ENCODE results near the gene MZF1. TPM values are rescaled to one million over a fixed set of nuclear protein-coding genes. Genes with fewer than 3 reads are reported as not detected.
A peak's percentile ranks its signal among the peaks of the same experiment; 100 is the strongest.
"Not testable (repeated sequence)": the region's sequence is repeated elsewhere in the genome, so short reads cannot be mapped to it uniquely, and the experiment has no call there.

MZF1 gene
- total and polyA plus RNA-seq, 9 of the 15 experiments (the other 6 are each of a cell fraction or from before 2014, with no cell fraction given) = 0.31 to 29.3 (median 11.5) TPM

DNA sequence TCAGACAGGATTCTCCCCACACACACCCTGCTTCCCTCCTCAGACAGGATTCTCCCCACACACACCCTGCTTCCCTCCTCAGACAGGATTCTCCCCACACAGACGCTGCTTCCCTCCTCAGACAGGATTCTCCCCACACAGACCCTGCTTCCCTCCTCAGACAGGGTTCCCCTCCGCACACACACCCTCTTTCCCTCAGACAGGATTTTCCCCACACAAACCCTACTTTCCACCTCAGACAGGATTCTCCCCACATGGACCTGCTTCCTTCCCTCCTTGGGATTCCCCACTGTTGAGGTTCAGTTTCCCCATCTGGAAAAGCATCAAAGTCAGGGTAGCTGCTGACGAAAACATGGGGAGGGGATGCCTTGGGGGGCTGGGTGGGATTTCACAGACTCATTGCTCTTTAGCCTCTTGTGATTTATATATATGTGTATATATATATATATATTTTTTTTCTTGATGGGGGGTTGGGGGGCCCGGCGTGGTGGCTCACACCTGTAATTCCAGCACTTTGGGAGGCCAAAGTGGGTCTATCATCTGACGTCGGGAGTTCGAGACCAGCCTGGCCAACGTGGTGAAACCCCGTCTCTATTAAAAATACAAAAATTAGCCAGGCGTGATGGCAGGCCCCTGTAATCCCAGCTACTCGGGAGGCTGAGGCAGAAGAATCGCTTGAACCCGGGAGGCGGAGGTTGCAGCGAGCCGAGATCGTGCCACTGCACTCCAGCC lies 30.3 kb downstream of the MZF1 start:
- Histone ChIP-seq H4K20me1 (replicated peaks; ENCODE audit: control insufficient read depth, insufficient read depth, low read length) (peaks cover 31% of the 10 kb centered on the region), H3K4me1 (replicated peaks in 1 of 2; ENCODE audit: control insufficient read depth in 2 of 2, insufficient read depth in 2 of 2, low read length in 2 of 2) (peaks cover 13 to 33% of the 10 kb centered on the region in 2 experiments; a peak in 4 of 5 replicates), H3K4me2 (ENCODE audit: insufficient read depth, low read length) (peak overlapping the region; percentile 82; the same call in 1 of the 2 replicates), H3K9ac (ENCODE audit: insufficient read depth in 1 of 2, low read depth in 2 of 2, low read length in 2 of 2) (peak overlapping the region in 1 of 2 experiments; percentile 98; a peak in 2 of 4 replicates), H3K27ac (ENCODE audit: extremely low read depth, low read depth, low read length) (peak overlapping the region; percentile 88; the same call in 2 of the 3 replicates), H3K79me2 (ENCODE audit: control insufficient read depth, insufficient read depth, low read length) (peaks cover 35% of the 10 kb centered on the region), H3K36me3 (ENCODE audit: control insufficient read depth, insufficient read depth, low read length) (peaks cover 30% of the 10 kb centered on the region)
- POLR2A ChIA-PET = interaction anchor here (0.8 to 3.9 kb wide), 7 partner anchors 11 to 63 kb away, joined by 3 to 48 read pairs (median 6); partner anchors contain the start of genes CHMP2A and ZBTB45
- CTCF ChIA-PET (ENCODE audit: low intra/inter-chr PET ratio); intact Hi-C loops (cut with micrococcal nuclease); BruUV-seq (replicated peaks); ATAC-seq; H2AFZ ChIP-seq (ENCODE audit: low read depth, low read length); in situ Hi-C loops (cut with MboI); FAIRE-seq; DNase-seq (ENCODE audit: extremely low read depth in 1 of 4, low spot score in 3 of 4); H3K9me1 ChIP-seq (ENCODE audit: control insufficient read depth, insufficient read depth, low read length); H3K4me3 ChIP-seq; H3K27me3 ChIP-seq (ENCODE audit: control insufficient read depth in 2 of 2, insufficient read depth in 2 of 2, low read length in 2 of 2); H3K9me3 ChIP-seq (replicated peaks; ENCODE audit: control insufficient read depth, insufficient read depth, low read depth, low read length): not testable (repeated sequence)
- WGBS (ENCODE audit: insufficient coverage, low coverage, missing lambda C conversion rate) = 77% methylated on average over 12 of the region's 18 CpGs
- 0 out of 4 replicates have a peak, but pooled peaks of 1 of the 2 experiments have one; percentile 36 for TF ChIP-seq MLLT1 (IDR thresholded peaks at IDR 0.05)

DNA sequence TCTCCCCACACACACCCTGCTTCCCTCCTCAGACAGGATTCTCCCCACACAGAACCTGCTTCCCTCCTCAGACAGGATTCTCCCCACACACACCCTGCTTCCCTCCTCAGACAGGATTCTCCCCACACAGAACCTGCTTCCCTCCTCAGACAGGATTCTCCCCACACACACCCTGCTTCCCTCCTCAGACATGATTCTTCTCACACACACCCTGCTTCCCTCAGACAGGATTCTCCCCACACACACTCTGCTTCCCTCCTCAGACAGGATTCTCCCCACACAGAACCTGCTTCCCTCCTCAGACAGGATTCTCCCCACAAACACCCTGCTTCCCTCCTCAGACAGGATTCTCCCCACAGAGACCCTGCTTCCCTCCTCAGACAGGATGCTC lies 34.0 kb downstream of the MZF1 start:
- not testable (repeated sequence) for H4K20me1 ChIP-seq (replicated peaks; ENCODE audit: control insufficient read depth, insufficient read depth, low read length)

More for the DNA sequence above, 34.0 kb downstream of the MZF1 start:
- peaks cover 0 to 18% of the 10 kb centered on the region in 2 experiments; a peak in 2 of 5 replicates for H3K4me1 ChIP-seq (replicated peaks in 1 of 2; ENCODE audit: control insufficient read depth in 2 of 2, insufficient read depth in 2 of 2, low read length in 2 of 2)
- H3K27ac ChIP-seq (ENCODE audit: extremely low read depth, low read depth, low read length); H3K79me2 ChIP-seq (ENCODE audit: control insufficient read depth, insufficient read depth, low read length); DNase-seq (ENCODE audit: extremely low read depth in 1 of 4, low spot score in 3 of 4); ATAC-seq; FAIRE-seq; intact Hi-C loops (cut with micrococcal nuclease); in situ Hi-C loops (cut with MboI); H3K9ac ChIP-seq (ENCODE audit: insufficient read depth in 1 of 2, low read depth in 2 of 2, low read length in 2 of 2); H3K9me3 ChIP-seq (replicated peaks; ENCODE audit: control insufficient read depth, insufficient read depth, low read depth, low read length); H3K9me1 ChIP-seq (ENCODE audit: control insufficient read depth, insufficient read depth, low read length); BruUV-seq (replicated peaks); POLR2A ChIA-PET; H3K36me3 ChIP-seq (ENCODE audit: control insufficient read depth, insufficient read depth, low read length); CTCF ChIA-PET (ENCODE audit: low intra/inter-chr PET ratio); H3K4me2 ChIP-seq (ENCODE audit: insufficient read depth, low read length); H2AFZ ChIP-seq (ENCODE audit: low read depth, low read length); H3K4me3 ChIP-seq; H3K27me3 ChIP-seq (ENCODE audit: control insufficient read depth in 2 of 2, insufficient read depth in 2 of 2, low read length in 2 of 2): not testable (repeated sequence)

Data from K562 (cell line).